NCI-H146 treated with DMSO at 0.1 percent for 48 hours (cell line): ENCODE measurements around the gene GPHA2.

Experiments
- DNase-seq: peaks from one replicate; lab custom pipeline; 2025; ENCODE audit not compliant: unreplicated experiment; lab: John Stamatoyannopoulos, UW

Gene GPHA2

GRCh38 chr11:64911689-64912088 is 24.0 kb downstream of the GPHA2 start:
- no peak for DNase-seq

GRCh38 chr11:64911142-64911541 is 24.6 kb downstream of the GPHA2 start:
- no peak for DNase-seq

DNA sequence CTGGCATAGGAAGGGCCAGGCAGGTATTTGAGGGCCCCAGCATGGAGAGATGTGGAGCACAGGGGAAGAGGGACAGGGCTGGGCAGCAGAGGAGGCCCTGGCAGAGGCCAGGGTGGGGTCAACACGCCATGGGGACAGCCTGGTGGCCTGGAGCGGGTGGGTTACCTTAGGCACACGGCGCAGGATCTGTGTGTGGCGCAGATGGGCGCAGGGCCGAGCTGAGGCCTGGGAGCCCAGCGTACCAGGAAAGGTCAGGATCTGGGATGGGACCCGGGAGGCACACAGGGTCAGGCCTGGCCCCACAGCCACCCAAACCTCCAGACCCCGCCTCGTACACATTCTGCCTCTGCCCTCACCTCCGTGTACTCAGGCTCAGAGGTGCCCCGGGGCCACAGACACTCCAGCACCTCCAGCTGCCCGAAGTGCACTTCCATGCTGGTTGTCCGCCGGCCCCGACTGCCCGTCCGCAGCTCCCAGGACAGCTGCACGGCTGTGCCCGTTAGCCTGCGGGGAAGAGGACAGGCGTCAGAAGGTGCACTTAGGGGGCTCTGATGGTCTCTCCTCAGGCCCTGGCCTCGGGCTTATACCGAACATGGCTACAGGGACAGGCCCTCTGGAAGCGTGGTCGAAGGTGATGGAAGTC is 25.1 kb downstream of the GPHA2 start:
- DNase-seq, result no peak

GRCh38 chr11:64909653-64910343 is 25.9 kb downstream of the GPHA2 start:
- no peak for DNase-seq

GRCh38 chr11:64908766-64909165 is 26.9 kb downstream of the GPHA2 start:
- DNase-seq, result no peak

DNA sequence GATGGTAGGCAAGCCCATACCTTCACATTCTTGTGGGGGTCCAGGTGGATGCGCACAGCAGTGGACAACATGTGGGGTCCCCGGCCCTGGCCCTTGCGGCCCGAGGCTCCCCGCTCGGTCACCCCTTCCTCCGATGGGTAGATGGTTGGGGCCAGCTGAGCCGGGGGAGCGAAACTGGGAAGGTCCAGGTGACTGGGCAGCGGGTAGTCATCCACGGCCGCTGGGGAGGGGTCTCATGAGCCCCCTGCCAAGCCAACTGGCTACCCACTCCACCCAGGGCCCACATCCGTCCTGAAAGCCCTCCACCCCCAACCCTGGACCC is 29.4 kb downstream of the GPHA2 start:
- DNase-seq, result no peak

DNA sequence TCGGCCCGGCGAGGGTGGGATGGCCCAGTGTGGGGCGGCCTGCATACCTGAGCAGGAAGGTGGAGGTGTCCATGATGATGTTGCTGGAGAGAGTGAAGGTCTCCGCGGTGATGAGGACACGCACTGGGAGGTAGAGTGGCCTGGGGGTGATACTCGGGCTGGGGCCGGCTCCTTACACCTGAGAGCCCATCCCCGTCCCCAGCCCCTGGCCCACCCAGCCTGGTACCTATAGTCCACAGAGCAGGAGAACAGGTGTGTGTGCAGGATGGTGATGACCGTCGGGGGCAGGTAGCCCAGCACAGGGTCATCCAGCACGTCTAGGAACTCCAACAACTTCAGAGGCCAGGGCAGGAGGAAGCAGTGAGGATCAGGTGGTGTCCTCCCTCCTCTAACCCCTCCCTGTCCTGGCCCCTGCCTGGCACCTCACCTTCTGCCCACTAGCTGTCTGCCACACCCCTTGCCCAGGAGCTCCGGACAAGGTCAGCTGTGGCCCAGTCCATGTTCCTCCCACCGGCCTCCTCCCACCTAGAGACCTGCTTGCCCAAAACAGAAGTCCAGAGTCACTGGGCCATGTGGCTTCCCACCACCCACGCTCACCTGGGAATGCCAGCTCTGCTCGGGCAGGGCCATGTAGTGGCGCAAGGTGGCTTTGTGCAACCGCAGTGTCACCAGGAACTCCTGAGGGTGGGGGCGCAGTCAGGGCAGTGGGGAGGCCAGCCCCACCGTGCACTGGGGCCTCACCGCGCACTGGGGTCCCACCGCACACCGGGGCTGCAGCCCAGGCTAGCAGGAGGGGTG is 30.0 kb downstream of the GPHA2 start:
- no peak for DNase-seq

DNA sequence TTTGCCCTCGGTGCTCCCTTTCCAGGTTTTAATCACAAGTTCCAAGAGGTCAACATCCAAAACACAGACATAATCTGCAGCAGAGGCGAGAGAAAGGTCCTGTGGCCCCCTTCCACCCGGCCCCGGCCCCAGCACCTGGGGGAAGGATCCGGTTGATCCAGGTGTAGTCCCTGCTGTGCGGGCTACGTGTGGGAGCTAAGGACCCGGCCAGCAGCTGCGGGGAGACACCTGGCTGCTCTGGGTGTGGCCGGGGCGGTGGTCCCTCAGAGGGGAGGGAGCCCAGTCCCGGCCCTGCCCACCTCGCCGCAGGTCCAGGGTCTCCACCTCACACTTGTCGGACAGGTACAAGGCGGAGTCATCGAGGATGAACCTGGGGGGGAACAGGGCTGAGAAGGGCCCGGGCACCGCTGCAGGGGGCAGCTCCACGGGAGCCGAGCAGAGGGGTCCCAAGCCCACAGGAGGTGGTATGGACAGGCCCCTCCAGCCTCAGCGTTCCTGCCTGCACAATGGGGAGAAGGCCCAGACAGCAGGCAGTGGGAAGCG is 32.3 kb downstream of the GPHA2 start:
- DNase-seq, result no peak

DNA sequence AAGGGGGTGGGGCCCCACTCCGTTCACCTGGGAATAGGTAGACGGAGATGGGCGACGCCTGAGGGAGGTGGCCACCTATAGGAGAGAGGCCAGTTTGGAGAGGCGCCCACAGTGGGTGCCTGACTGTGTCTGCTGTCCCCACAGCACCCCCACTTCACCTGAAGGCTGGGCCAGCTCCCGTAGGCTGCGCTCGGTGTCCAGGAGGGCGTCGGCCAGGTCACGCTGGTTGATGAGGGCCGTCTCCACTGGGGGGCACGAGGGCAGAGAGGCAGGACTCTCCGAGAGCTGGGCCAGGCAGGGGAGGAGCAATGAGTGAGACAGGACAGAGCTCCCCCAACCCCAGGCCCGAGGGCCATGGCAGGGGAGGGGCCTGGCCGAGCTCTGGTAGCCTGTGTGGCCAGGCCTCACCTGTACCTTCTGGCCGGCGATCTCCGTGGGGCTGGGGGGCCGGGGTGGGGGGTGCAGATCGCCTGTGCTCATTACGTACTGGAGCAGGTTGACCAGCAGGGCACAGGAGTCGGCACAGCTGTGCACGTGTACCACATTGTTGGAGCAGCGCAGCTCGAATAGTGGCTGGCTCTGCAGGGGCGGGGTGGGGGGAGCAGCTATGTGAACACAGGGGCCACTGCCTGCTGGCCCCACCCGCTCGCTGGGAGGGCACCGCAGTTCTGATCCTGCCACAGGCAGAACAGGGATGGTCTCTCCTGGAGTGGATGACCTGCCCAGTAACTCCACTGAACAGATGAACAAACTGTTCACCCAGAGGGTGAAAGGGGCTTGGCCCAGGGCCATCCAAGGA is 33.4 kb downstream of the GPHA2 start:
- DNase-seq, result no peak

DNA sequence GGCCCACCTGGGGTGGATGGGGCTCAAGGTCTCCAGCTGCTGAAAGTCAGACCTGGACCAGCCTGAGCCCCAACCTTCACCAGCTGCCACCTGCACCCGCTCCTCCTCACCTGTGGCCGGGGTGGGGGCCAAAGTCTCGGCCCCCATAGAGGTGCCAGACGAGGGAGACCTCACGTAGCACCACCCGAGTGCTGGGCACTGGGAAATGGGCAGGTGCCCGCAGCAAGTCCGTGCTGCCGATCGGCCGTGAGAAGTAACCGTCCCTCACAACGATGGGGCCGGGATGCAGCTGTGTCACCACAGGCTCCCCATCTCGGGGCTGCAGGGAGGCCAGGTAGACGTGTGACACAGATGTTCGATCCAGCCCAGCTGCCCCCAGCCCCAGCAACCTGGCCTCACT is 34.9 kb downstream of the GPHA2 start:
- DNase-seq, result no peak

GRCh38 chr11:64900263-64900678 is 35.4 kb downstream of the GPHA2 start:
- no peak for DNase-seq

- DNase-seq, result no peak
These were observed 37.2 kb downstream of the GPHA2 start for GRCh38 chr11:64898541-64898940.

DNA sequence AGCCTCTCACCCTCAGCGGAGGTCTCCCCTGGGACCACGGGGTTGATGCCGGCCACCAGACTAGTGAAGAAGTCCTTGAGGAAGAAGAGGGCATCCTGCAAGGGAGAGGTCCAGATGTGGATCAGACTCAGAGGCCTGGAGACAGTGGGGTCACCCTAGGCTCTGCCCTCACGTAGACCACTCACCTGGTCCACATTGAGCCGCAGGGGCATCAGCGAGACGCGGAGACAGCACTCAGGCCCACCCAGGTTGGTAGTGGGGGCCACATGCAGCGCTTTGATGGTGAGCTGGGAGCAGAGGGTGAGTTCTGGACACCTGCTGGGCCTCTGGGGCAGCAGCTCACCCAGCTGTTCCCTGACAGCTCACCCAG is 37.6 kb downstream of the GPHA2 start:
- no peak for DNase-seq

- no peak for DNase-seq
These were observed 38.2 kb downstream of the GPHA2 start for GRCh38 chr11:64897381-64898075.

DNA sequence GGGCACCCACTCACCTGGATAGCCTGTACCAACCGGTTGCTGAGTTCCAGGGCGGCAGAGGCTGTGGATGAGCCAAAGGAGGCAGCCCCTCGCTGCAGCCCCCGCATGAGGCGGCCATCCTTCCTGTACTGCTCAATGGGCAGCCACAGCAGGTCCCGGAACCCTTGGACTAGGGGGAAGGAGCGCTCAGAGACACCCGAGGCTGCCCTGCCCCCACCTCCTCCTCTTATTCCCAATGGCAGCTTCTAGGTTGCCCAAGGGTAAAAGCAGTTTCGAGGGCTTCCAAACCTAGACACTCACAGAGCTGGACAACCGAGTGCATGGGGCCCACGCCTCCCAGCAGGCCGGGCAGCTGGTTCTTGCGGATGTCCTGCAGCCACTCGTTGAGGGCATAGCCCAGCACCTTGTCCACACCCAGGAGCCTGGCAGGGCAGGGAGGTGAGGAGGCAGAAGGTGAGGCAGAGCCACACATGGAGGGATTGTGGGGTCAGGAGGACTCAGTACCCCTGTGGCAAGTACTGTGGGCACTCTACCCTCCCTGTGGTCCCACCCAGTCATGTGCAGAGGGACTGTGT is 39.2 kb downstream of the GPHA2 start:
- no peak for DNase-seq

- DNase-seq, result no peak
These were observed 40.8 kb downstream of the GPHA2 start for GRCh38 chr11:64894812-64895452.

DNA sequence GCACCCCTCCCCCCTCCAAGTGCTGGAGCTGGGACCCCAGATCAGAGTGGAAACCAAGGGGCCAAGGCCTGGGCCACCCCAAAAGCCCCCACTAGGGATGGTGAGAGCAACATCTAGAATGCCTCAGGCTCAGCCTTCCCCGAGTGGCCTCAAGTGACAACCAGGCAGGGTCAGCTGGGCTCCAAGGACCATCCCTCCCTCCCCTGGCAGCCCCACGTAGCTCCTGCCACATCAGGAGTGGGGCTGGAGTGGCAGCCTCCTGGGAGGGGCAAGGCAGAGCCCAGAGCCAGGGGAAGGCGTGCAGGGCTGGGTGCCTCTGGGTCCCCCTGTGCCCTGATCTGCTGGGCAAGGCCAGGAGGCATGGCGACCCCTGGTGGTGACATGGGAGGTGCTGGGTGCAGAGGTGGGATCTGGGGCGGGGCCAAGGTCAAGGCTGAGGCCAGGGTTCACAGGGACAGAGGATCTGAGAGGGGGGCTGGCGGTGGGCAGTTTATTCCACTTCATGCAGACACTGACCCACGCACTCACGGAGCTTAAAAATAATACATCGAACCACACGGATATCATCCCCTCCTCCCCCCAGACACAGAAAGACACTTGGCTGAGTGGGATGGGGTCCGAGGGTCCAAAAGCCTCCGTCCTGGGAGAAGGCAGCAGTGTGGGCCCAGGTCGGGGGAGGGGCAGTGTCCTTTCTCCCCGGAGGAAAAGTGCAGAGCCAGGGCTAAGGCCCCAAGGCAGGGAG is 41.5 kb downstream of the GPHA2 start:
- peak; percentile 32 for DNase-seq

DNA sequence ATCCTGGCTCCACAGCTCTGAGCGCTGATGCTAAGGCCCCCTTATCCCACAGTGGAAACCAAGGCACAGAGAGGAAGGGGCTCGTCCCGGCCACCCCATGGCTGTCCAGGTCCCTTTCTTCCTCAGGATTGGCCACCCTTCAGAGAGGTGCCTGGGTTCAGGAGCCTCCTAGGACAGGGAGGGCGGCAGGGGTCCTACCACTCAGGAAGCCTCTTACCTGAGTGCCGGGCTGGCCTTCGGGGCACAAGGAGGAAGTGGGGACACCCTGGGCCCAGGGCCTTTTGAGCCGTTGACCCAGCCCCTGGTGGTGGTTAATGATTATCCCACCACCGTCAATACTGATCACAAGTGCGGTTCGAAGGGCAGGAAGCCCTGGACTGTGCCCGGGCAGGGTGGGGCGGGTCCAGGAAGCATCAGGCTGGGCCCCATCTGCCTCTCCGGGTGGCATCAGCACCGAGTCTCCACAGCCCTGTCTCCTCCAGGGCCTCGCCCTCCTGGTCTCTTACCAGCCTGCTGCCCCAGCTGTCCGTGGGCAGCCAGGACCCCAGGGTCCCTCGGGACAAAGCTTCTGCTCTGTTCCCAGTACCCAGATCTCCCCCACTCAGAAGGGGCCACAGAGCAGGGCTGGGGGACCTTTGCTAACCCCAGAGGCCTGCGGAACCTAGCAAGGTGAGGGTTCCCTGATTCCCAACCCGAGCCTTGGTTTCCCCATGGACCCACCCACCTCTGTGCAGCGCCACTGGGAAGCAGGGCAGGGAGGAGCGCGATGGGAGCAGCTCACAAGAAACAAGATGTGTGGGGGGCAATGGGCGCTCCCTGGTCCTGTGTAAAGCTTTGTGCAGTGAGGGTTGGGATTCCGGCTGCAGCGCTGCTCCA is 42.3 kb downstream of the GPHA2 start:
- DNase-seq, result no peak
